Raji (cell line): Measurements from ENCODE around the gene IL13RA1.

Experiments used
- POLR2A ChIP-seq: IDR thresholded peaks from 2 replicates; pipeline ENCODE4 v1.6.1; 2011; ENCODE audit warnings: low read depth, low read length, control low read depth; ENCODE audit not compliant: insufficient read depth

Gene IL13RA1

DNA sequence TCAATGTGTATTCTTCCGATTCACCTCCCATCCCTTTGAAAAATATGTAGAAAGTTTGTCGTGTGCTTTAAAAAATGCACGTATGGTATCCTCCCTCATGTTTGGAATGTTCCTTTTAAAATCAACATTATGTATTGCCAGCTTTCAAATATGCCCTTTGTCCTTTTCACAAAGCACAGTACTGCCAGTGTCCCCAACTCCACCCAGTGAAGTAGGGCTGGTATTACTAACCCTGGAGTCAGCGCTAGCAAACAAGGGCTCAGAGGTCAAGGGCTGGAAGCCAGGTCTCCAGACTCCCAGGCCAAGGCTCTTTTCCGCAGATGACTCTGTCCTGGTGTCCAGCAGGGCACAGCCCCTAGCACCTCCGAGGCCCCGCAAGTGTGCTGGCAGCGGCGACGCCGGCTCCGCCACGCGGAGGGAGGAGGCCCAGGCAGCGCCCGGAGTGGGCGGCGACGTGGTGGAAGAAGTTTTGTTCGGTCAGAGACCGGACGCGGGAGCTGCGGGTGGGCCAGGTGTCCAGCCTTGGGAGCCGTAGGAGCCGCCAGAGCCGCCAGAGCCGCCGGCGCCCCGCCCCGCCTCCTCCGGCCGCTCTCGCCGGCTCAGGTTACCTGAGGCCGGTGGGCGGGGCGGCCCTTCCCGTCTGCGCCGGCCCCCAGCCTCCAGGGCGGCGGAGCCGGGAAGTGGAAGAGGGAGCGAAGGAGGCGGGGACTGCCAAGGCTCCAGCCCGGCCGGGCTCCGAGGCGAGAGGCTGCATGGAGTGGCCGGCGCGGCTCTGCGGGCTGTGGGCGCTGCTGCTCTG is at the start of gene IL13RA1:
TSS of gene IL13RA1 (plus strand) at position 720 of the 799 bp plus-strand sequence. CDS start at position 753, 33 bp downstream.
- no peak for TF ChIP-seq POLR2A

DNA sequence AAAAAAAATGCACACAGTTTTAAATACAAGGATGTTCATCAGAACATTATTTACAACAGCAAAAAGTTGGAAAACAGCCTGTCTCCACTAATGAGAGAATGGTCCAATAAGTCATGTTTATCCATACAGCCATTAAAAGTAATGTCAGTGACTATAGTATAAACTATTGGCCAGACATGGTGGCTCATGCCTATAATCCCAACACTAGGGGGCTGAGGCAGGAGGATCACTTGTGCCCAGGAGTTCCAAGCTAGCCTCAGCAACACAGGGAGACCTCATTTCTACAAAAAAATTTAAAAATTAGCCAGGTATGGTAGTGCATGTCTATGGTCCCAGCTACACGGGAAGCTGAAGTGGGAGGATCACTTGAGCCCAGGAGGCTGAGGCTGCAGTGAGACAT is 48.1 kb upstream of the IL13RA1 start:
- no peak for TF ChIP-seq POLR2A

DNA sequence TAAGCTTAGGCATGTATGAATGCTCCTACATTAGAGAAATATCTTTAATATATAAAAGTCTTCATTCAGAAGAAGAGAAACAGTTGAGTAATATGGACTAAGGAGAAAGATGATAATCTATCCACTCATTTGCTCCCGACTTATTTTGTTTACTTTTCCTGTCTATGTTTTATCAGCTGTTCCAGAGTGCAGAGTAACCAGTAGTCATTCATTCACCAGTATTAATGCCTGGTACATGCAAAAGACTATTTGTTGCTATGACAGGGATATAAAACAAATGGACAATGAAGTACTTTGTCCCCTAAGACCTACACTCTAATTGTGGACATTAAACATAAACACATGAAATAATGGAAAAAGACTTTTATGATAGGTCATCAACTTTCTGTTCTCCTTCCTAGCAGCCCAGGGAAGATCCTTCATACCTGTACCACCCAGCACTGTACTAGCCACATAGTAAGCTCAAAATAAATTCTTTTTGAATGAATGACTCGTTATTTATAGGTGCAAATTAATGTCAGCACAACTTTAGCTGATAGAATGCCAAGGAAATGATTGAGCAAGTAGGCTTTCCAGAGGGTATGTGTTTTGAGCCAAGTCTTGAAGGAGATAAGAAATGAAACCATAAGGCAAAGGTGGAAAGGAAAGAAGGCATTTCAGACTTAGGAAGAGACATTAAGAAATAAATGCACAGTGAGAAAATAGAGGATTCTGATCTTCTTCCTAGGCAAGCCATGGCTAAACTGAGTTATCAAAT is 45.0 kb upstream of the IL13RA1 start:
- no peak for TF ChIP-seq POLR2A

DNA sequence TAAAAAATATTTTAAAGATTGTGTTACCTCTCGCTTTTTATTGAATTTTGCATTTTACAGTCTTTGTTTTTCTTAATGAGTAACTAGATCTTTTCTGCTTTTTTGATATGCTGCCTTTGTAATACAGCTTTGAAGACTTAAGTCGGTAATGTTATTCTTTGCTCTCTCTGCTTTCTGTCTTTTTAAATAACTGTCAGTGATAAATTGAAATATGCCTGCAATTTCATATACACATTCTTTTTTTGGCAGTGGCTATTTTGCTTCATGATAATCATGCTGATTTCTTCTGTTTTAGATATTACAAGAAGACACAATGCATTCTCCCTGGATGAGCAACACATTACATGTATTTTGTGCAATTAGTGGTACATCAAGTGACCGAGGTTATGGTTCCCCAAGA is 42.0 kb upstream of the IL13RA1 start:
- TF ChIP-seq POLR2A: no peak

DNA sequence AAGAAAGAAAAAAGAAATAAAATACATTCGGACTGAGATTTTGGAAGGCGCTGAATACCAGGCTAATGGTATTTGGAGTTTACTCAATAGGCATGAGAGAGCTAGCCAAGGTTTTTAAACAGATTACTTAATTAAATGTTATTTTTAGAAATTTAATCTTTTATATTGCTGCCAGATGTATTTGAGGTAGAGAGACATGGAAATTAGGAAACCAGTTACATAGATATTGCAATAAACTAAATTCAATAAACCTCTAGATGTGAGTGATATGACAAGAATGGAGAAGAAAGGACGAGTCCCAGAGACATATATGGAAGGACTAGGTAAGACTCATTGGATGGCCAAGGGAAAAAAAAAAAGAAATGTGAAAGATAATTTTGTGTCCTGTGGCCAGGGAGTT is 38.5 kb upstream of the IL13RA1 start:
- no peak for TF ChIP-seq POLR2A

DNA sequence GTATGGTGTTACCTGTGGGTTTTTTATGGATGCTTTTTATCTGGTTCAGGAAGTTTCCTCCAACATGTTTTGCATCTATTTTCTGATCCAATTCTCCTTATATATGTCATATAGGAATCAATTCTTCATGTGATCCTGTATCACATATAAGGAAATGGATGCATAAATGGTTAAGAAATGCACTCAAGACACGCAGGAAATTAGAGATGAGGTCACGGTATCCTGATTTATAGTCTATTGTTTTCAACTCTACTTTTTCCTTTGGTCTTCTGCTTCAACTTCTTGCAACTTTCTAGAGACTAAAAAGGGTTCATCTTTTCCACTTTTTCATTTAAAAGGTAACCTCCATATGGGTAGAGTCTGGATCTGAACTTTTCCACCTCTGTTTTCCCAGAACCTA is 33.6 kb upstream of the IL13RA1 start:
- TF ChIP-seq POLR2A: no peak

DNA sequence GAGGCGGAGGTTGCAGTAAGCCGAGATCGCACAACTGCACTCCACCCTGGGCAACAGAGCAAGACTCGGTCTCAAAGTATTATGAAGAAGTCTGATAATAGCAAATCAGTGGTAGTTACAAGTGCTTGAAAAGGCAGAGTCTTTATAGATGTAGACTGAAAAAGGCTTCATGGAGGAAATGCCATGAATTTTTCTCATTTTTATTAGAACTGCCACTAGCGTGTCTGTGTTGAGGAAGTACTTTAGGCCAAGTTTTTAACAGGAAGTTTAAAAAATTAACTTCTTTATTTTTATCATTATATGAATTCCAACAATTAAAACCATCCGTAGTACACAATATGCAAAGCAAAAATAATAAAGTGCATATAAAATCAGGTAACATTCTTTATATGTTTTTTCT is 32.8 kb upstream of the IL13RA1 start:
- no peak for TF ChIP-seq POLR2A

DNA sequence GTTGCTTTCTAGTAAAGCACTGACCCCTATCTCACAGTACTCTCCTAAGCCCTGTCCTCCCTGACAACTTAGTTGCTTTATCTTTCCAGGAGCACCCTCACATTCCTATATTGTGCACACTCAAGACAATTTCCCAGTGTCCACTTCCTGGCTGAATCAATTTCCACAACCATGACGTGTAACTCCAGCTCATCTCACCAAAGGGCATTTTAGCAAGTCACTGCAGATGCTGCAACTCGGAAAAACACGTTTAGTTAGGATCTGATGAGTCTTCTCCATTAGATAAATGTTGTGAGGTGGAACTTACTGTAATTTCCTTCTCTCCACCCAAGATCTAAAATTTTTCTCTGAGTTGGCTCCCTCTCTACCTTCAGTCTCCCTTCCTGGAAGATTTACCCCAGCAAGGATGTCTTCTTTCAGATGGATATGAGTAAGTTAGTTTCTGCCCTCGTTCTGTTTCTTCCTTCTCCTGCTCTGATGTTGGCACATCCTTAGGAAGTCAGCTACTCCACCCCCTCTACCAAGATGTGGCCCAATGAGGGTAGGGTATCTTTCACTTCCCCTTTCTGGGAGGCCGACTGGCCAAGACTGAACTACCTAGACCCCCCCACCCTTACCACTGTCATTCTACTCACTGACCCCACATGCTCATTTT is 28.8 kb upstream of the IL13RA1 start:
- no peak for TF ChIP-seq POLR2A

DNA sequence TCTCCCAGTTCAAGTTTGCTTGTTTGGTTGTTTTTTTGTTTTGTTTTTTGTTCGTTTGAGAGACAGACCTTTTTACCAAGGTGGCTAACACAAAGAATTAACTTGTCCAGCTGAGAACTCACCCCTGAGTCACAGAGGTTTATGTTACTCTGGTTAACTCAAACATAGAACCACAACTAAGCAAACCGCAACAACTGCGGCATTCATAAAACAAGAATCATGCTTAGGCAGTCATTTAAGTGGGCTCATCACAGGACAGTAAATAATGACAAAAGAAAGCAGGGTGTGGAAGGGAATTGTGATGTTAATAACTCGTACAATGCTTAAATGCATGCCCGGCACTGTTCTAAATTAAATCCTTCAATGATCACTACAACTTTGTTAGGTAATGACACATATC is 24.7 kb upstream of the IL13RA1 start:
- TF ChIP-seq POLR2A: no peak

DNA sequence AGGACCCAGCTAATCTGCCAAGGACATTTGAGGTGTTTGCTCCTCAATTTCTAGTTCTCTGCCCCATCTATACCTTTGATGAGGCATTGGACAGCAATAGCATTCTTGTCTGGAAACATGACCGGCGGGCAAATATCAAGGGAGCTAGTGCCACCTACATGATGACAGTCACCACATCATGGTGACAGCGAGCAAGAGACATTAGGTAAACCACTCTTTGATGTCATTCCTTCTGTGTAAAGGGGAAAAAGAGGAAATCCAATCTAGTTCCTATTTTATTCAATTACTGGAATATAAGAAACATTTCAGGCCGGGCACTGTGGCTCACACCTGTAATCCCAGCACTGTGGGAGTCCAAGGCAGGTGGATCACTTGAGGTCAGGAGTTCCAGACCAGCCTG is 20.7 kb upstream of the IL13RA1 start:
- no peak for TF ChIP-seq POLR2A

DNA sequence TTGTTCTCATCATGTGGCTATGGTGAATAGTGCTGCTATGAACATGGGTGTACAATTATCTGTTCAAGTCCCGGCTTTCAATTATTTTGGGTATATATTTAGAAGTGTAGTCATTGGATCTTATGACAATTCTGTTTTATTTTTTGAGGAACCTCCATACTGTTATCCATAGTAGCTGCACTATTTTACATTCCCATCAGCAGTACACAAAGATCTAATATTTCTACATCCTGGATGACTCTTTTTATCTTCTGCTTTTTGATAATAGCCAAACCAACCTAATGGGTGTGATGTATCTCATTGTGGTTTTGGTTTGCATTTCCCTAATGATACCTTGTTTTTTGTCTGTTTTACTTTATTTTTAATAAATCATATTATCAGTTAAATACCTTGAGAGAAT is 12.9 kb upstream of the IL13RA1 start:
- TF ChIP-seq POLR2A: no peak

DNA sequence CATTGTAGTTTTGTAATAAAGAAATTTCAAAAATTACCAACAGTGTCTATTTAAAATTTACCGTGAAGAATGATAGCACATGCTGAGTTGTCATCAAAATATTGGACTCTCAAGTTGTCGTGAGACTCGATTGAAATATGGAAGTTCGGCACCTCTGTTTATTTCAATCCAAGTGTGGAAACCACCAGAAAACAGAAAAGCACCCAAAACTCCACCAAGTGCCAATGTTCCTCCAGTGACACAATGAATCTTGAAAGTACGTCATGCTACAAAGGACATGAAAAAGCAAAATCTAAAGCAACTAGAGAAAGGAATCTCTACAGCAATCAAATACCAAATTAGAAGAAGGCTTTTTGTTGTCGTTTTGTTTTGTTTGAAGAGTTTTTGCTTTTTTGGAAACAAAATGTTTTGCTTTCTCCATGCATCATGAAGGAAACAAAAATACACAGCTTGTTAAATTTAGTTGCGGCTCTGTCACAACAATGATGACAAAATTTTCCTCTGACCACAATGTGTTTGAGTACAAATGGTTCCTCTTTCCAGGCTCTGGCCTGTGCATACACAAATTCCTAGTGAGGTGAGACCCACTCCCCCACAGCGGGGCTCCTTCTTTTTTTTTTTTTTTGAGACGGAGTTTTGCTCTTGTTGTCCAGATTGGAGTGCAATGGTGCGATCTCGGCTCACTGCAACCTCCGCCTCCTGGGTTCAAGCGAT is 9.6 kb upstream of the IL13RA1 start:
- no peak for TF ChIP-seq POLR2A

DNA sequence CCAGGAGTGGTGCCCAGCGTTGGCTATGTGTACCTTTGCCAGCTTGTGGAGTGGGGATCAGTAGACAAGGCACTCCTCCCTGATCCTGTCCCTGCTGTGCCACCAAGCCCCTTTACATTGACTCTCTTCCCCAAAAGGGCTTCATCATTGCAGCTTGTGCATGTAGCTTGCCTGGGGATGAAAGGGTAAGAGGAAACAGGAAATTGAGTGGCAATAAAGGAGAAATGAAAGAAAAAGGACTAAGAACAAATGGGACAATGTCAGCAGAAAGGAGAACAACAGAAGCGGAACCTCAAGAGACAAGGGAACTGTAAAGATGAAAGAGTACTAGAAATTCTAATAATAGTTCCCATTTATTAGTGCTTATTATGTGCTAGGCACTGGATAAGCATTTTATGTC is 8.7 kb upstream of the IL13RA1 start:
- TF ChIP-seq POLR2A: no peak

DNA sequence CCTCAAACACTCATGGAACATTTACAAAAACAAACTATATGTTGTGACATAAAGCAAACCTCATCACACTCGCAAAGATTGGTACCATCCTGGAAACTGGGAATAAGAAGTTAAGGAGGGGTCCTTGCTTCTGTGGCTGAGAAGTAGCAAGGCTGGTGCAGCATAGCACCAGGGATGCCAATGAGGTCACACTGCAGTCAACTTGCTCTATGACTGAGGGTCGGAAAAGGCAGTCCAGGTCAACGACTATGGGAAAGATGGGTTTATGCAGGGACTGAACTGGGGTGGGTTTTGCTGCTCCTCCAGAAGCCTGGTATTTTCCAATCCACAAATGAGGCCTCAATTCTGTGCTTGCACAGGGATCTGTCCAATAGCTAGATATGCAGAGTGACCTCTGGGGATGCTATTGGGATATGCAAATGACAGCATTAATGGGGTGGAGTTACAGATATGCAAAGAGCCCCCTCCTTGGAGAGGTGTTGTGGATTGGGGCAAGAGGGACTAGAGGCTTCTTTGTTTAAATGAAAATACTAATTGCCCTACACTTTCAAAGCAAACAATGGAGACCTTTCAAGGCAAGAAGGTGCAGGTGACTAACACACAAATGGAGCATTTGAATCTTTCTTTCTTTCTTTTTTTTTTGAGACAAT is 7.2 kb upstream of the IL13RA1 start:
- no peak for TF ChIP-seq POLR2A

DNA sequence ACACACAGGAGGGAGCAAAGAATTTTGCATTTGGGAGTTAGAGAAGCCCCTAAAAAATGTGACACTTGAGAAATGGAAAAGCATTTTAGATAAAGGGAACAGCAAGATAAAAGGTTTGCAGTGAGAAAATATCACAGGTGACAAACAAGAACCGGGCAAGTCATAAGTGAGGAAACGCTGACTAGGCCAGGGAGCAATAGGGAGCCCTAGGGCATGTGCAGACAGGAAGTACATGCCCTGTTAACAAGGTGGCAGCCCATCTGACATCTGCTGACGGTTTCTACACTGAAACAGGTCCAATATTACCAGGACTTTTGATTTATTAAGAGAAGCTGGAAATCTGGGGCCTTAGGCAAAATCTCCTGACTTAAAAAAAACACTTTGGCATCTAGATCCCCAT is 4.0 kb upstream of the IL13RA1 start:
- no peak for TF ChIP-seq POLR2A

DNA sequence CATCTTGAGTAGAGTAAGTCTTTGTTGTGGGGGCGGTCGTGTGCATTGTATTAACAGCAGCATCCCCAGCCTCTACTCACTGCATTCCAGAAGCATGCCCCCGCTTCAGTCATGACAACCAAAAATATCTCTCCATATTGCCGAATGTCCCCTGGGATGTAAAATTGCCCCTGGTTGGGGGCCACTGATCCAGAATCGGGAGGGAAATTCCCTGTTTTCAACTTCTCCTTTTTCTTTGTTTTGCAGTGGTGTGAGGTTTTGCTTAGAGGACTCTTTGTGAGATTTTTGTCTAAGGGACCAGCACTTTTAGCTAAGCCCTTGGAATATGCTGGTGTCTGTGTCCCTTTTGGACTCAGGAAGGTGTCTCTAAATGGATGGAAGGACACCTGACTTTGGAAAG is 3.0 kb upstream of the IL13RA1 start:
- no peak for TF ChIP-seq POLR2A

DNA sequence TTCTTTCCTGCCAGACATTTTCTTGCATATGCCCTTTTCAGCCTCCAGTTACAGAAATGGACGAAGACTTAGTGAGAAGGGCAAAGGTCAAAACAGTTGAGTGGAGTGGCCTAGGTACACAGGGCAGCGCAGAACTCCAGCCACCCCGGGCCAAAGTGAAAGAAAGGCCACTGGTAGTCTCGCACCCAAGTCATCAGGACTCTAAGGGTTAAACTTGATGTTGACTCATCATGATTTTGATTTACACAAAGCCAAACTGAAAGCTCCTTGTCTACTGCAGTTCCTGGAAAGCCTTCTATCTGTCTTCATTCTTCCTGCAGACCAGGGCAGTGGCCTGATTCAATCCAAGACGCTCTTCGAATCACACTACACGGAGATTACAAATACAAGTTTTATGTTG is 2.6 kb upstream of the IL13RA1 start:
- no peak for TF ChIP-seq POLR2A
